Measurements from ENCODE around the gene NDFIP1.
"Not testable (repeated sequence)": the region's sequence is repeated elsewhere in the genome, so short reads cannot be mapped to it uniquely, and the experiment has no call there.

Gene NDFIP1

GRCh38 chr5:142108432-142109330 is at the start of gene NDFIP1:
NDFIP1 (plus strand) TSS chr5:142108779; CDS start chr5:142108975, 196 bp downstream.
- peak in 54 of 56 donors; percentile 25 to 86 (median 72) for DNase-seq

GRCh38 chr5:142059304-142059940 is 49.2 kb upstream of the NDFIP1 start:
- peak in 2 of 56 donors; percentile 6 to 16 for DNase-seq

DNA sequence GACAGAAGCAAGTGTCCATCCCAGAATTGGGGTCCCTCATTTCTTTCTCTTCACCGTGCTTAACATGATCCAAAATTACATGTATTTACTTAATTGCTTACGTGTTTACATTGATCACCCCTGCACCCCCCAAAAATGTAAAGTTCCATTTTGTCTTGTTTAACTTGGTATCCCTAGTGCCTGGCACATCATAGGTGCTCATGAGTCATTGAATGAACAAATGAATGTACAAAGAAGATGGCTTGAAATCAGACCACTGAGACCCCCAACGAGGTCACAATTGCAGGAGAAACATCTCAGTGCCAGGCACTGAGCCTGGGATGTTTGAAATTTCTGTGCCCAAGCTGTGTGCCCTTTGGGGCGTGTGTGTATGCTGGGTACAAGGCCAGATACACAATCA is 45.2 kb upstream of the NDFIP1 start:
- no peak for DNase-seq

GRCh38 chr5:142063878-142064331 is 44.7 kb upstream of the NDFIP1 start:
- DNase-seq = peak; percentile 64 to 99 (median 96)

DNA sequence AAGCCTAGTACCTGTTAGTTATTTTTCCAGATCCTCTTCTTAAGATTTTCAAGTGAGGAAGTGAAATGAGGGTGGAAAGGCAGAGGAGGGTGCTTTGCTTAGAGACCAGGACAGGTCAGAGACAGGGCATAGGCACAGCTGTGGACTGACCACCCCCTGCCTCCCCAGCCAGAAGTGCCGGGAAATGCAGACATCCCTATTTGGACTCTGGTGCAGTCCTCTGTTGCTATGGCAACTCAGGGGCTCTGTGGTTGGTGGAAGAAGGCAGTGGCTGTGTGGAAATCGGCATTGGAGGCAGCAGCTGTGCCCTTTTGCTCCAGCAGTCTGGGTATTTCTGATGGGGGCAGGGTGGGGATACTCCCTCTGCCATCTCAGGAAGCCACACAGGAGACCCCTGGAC is 43.3 kb upstream of the NDFIP1 start:
- DNase-seq = peak in 49 of 56 donors; percentile 9 to 82 (median 50)

DNA sequence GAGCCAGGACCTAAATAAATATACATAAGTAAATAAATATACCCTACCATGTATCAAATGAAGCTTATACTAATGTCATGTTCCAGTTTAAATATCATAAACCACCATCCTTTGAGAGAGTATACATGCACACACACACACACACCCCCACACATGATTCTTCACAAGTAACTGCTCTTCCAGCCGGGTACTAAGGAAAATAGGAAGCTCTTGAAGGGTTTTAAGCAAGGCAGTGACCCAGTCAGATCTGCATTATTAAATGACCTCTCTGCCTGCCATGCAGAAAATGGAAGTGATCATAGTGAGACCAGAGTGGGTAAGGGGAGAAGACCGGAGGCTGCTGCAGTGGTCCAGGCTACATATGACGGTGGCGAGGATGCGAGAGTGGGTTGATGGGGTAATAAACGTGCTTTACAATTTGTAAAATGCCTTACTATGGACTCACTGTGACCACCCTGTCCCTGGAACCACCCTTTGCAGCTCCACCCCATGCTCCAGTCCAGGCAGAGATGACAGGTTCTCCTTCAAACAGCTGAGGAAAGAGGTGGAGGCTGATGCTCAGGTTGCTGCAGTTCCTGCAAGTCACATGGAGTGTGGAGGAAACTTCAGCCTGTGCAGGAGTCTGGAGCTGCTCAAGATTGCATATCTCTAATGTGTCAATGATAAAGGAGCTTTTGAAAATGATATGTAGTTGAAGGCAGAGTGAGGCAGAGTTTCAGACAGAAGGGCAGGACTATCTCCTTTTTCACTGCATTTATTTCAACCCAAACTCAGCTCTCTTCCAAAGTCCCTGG is 38.8 kb upstream of the NDFIP1 start:
- DNase-seq = no peak

DNA sequence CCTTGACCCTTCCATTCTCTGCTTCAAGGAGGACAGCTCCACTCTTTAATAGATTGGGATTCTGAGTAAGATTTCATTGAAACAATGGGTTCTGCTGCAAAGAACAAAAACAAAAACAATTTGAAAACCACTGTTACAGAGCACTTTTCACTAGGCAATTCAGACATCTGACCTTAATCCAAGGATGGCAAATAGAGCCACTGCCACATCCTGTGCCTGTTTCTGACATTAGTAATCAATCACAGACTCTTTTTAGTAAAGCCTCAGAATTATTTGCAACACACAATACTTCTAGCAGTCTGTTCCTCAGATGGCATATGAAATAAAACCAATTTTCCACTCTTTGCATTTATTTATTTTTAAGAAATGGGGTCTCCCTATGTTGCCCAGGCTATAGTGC is 37.8 kb upstream of the NDFIP1 start:
- DNase-seq = no peak

DNA sequence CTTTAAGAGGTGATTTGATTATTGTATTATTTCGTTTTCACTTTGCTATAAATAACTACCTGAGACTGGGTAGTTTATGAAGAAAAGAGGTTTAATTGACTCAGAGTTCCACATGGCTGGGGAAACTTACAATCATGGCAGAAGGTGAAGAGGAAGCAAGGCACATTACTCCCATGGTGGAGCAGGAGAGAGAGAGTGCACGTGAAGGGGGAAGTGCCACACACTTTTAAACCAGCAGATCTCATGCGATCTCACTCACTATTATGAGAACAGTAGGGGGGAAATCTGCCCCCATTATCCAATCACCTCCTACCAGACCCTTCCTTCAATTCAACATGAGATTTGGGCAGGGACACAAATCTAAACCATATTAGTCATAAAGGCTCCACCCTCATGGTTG is 36.1 kb upstream of the NDFIP1 start:
- no peak for DNase-seq

GRCh38 chr5:142073362-142073988 is 35.1 kb upstream of the NDFIP1 start:
- DNase-seq = no peak

- no peak for DNase-seq
Measured at GRCh38 chr5:142074006-142074405, 34.6 kb upstream of the NDFIP1 start.

DNA sequence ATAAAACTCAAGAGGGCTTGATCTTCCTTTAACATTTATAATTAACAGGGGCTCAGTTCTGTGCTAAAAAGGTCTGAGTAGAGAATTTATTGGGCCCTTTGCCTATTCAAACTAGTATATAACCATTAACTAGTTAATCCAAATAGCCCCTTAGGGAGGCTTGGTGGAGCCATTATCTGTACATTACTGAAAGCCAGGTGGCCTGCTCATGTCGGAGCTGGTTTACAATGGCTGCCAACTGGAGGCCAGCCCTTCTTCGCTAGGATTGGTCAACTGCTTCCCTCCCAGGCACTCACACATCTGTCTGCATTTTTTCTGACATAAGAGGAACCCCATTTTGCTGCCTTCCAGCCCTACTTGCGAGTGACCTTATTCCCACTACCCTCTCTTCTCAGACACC is 30.4 kb upstream of the NDFIP1 start:
- DNase-seq = no peak

DNA sequence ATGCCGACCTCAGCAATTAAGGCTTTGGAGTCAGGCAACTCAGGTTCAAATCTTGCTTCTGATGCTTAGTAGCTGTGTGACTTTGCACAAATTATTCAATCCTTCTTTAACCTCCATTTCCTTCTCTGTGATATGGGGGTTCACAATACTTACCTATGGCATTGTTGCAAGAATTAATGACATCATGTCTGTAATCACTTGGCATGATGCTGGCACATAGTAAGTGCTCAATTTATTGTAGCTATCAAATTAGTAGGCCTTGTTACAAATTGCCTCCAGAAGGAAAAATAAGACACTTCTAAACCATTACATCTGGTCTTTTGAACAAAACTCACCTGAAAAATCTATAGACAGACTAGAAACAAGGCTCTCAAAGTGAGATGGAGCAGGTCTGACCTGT is 29.9 kb upstream of the NDFIP1 start:
- no peak for DNase-seq

- peak in 11 of 56 donors; percentile 7 to 65 (median 25) for DNase-seq
Measured at GRCh38 chr5:142079306-142079721, 29.3 kb upstream of the NDFIP1 start.

DNA sequence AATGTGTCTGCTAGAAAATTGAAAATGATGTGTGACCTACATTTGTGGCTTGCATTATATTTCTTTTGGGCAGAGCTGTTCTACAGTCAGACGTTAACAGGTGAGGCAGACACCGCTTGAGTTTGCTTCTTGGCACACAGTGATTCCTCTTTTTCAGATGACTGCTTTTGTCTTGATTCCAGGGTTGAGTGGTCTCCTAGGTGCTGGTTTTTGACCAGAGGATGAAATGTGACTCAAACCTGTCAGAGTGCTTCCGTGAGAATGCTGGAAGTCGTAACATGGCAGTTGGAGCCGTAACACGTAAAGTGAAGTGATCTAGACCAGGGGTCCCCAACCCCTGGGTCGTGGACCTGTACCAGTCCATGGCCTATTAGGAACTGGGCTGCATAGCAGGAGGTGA is 28.3 kb upstream of the NDFIP1 start:
- DNase-seq = no peak

GRCh38 chr5:142082182-142082781 is 26.3 kb upstream of the NDFIP1 start:
- DNase-seq = no peak

DNA sequence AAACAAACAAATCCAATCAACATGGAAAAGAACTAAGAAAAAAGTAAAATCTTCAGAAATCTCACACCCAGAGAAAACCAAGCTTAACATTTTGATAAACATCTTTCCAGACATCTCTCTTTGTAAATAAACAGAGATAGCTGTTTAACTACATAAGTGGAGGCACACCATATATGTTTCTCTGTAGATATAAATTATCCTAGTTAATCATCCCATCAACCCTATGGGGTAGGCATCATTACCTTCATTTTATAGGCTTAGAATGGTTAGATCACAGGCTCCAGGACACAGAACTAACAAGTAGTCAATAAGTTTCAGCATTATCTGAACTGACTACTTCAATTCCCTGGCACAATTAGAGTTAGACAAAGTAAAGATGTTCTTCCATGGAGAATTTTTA is 22.4 kb upstream of the NDFIP1 start:
- DNase-seq = no peak

- no peak for DNase-seq
Measured at GRCh38 chr5:142086679-142087078, 21.9 kb upstream of the NDFIP1 start.

DNA sequence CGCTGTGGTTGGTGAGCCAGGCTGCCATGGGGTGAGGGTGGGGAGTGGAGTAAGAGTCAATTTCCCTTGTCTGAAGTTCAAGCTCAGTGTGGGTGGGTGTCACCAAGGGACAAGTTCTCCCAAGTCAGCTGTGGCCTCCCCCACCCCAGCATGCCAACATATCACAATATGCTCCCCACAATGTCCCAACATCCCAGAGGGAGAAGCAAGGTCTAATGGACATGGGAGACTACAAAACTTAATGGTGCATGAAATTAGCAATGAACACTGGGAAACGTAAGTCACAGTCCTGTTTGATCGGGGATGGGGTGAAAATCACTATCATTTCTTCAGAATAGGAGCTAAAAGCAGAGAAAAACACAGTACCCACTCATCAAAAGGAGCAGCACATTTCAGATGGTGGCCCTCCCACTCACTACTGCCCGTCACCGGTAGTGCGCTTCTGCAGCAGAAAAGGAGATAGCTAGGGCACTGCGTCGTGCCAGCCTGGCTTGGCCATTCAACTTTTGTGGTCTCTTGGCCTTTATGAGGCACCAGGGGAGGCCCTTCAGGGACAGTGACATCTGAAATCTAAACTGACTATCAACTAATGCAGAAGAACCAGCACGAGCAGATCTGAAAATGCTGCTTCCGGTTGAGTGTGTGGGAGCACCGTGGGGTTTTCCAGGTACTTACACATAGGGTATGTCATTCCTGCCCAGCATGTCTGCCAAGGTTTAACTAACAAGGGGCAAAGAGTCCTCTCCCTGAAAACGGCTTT is 20.5 kb upstream of the NDFIP1 start:
- DNase-seq = no peak

DNA sequence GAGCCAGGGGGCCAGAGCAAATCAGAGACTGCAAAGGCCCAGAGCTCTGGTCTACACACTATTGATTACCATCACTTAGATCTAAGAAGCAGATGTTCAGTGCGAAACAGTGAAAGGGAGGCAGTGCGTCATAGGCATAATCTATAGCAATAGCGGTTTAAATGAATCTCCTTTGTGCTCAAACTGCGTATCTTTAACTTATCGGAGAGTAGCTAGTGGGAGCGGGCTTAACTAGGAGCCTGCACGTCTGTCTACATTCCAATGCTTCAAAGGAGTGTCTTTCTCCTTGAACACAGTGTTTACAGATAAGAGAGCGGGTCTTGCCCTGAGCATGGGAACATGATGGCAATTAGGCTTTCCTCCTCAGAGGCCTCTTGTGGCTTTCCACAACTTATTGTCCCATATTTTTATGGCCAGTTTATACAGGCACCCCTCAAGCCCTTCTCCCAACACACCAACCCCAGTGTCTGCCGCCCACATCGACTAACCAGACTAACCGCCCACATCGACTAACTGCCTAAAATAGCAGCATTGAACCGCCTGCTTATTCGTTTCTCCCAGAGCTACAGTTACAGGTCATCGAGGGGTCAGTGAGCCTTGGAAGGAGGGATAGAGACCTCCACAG is 19.6 kb upstream of the NDFIP1 start:
- DNase-seq = not testable (repeated sequence)

DNA sequence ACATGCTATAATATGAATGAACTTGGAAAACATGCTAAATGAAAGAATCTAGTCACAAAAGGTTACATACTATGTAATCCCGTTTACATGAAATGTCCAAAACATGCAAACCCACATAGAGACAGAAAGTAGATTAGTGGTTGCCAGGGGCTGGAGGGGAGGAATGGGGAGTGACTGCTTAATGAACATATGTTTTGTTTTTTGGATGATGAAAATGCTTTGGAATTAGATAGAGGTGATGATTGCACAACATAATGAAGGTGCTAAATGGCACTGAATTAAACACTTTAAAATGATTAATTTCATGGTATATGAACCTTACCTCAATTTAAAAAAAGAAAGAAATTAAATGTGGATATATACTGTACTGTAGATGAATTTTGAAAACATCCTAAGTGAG is 17.6 kb upstream of the NDFIP1 start:
- no peak for DNase-seq
